Testis (tissue), 2 donors: ENCODE results near the gene IL13RA1.

Experiments used
- POLR2A ChIP-seq: fragments of 450-650 bp; IDR thresholded peaks from one replicate; pipeline ENCODE4 v1.6.1; 2017; ENCODE audit warnings: antibody characterized with exemption, mild to moderate bottlenecking, moderate library complexity
- TF ChIP-seq, protein P1 (sequence below), 3 experiments: fragments of 450-650 bp in 2 of 3; fragments of 200-600 bp in 1 of 3; sonication (generic) in 1 of 3; IDR thresholded peaks; one replicate each; pipeline ENCODE4 v1.5.1; 2016 to 2019; ENCODE audit warnings: antibody characterized with exemption in 3 of 3, mild to moderate bottlenecking in 2 of 3, moderate library complexity in 1 of 3

DNA sequence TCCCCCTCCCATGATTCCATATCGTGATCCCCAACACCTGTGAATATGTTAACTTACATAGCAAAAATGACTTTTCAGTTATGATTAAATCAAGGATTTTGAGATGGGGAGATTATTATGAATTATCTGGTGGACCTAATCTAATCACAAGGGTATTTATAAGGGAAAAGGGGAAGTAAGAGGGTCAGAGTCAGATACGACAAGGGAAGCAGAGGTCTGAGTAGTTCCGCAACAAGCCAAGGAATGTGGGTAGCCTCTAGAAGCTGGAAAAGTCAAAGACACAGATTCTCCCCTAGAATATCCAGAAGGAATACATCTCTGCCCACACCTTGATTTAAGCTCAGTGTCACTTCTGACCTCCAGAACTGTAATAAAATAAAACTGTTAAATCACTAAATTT, 1.0 kb upstream of the IL13RA1 start:
- TF ChIP-seq, protein P1, sequence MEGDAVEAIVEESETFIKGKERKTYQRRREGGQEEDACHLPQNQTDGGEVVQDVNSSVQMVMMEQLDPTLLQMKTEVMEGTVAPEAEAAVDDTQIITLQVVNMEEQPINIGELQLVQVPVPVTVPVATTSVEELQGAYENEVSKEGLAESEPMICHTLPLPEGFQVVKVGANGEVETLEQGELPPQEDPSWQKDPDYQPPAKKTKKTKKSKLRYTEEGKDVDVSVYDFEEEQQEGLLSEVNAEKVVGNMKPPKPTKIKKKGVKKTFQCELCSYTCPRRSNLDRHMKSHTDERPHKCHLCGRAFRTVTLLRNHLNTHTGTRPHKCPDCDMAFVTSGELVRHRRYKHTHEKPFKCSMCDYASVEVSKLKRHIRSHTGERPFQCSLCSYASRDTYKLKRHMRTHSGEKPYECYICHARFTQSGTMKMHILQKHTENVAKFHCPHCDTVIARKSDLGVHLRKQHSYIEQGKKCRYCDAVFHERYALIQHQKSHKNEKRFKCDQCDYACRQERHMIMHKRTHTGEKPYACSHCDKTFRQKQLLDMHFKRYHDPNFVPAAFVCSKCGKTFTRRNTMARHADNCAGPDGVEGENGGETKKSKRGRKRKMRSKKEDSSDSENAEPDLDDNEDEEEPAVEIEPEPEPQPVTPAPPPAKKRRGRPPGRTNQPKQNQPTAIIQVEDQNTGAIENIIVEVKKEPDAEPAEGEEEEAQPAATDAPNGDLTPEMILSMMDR (IDR thresholded peaks at IDR 0.05) = no peak
- TF ChIP-seq POLR2A = no peak
